Measurements from ENCODE around the gene MAGEB16.

MAGEB16 gene

DNA sequence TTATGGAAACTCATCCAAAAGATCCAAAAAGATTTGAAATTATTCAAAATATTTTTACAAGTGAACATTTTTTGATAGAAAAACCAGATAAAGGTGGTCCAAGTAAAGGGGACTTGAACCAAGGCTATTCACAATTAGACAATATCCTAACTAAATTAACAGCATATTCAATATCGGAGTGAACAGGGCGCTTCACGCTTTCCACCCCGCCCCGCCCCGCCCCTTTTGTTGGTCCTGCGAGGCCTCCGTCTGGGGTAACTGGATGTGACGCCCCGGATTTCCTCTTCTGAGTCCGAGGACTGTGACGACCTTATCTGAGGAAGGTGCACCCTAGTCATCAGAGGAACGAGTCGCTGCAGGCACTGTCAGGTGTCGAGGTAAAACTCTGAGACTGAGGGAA lies at the start of gene MAGEB16:
Gene MAGEB16, plus strand, starts transcription at position 301 of the 400 bp plus-strand sequence. CDS start 3,855 bp downstream, outside the sequence.
- no peak for DNase-seq (ENCODE audit: low read depth in 2 of 2)

DNA sequence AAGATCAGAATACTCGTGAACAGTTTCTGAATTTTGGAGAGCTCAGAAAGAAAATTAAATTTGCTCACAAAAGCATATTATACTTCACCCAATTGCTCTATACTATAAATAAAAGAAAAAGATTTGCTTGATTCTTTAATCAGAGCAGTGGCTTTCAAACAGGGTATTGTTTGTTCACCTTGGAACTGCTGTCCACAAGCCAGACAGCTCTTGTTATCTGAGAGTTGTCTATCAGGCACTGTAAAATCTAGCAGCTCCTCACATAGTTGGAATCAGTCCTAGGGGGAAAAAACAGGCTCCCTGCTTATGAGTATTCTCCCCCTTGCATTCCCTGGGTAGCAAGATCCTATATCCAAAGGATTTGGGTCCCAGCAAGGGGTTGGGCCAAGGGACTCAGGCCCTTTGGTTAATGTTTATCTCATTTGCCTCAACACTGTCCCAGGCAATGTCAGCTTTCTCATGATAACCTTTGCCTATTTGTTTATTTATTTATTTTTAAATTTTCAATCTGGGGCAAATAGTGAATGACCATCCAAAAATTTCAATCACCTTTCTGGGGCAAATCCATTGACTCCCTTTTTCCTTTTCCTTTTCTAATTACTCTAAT lies 24.1 kb upstream of the MAGEB16 start:
- DNase-seq (ENCODE audit: low read depth in 2 of 2), result no peak

DNA sequence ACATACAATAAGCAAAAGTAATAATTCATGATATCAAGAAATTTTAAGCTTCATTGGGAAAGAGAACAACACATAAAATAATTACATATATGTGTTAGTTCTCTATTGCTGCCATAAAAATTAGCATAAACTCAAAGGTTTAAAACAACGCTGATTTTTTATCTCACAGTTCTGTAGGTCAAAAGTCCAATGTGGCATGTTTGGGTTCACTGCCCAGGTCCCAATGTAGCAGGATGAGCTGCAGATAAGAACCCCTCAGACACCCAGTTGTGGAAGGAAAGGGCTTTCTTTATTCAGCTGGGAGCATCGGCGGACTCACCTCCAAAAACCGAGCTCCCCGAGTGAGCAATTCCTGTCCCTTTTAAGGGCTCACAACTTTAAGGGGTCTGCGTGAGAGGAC lies 13.1 kb upstream of the MAGEB16 start:
- DNase-seq (ENCODE audit: low read depth in 2 of 2), result no peak

DNA sequence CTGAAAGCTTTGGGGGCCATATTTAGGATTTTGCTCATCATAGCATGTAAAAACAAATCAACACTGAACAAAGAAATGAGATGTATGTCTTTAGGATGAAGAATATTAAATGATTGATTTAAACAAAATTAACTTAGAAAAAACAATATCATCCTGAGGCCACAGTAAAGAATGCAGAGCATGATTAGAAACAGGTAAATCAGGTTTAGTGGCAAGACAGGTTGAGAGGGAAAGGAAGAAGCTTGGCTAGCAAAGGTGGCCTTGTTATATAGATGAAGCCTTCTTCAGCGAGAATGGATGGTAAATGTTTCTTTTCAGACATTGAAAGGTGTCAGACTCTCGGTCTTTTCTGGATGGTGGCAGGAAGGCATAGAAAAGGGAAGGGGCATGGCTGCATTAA lies 11.9 kb upstream of the MAGEB16 start:
- no peak for DNase-seq (ENCODE audit: low read depth in 2 of 2)

DNA sequence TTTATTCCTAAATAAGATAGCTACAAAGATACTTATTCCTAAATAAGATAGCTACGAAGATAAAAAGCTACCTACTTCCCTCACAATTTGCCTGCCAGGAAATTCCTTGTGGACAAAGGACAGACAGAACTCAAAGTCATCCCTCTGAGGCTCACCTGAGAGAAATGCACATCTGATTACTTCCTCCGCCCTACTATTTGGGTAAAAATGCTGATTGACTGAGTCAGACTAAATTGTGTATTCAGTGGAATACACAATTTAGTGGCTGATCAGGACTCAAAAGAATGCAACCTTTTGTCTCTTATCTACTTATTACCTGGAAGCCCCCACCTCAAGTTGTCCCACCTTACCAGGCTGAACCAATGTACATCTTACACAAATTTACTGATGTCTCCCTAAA lies 10.3 kb upstream of the MAGEB16 start:
- DNase-seq (ENCODE audit: low read depth in 2 of 2), result no peak

DNA sequence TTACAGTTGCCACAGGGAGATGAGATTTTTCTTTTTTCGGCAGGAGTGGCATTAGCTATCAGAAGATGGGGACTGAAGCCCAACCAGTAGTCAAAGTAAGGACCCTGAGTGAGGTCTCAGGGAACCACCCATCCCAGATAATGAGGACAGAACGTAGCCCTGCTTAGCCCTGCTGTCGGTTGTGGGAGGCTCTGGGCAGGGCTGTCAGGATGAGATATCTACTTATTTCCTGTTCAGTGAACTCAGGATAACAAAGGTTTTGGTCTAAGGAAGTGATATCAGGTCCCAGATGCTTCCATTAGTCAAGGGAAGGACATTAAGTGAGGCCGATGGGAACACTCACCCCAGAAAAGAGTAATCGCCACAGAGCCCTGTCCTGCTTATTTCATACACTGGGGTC lies 2.3 kb downstream of the MAGEB16 start:
- no peak for DNase-seq (ENCODE audit: low read depth in 2 of 2)

DNA sequence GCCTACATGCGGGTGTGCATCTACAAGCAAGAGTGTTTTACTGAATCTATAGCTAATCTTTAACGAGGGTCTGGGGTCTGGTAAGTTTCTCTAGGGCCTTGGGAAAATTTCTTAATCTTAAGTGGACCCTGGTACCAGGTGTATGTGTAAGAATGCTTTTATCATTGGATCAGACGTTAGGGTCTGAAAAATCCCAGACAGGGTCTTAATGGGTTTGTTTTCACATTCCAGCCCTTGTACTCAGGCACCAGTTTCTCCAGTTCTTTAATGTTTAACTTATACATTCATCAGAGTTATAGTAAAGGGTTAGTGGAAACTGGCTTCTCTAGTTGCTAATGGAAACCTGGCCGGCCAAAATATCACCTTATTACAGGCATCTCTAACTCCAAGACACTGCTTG lies 11.6 kb downstream of the MAGEB16 start:
- DNase-seq (ENCODE audit: low read depth in 2 of 2), result no peak

DNA sequence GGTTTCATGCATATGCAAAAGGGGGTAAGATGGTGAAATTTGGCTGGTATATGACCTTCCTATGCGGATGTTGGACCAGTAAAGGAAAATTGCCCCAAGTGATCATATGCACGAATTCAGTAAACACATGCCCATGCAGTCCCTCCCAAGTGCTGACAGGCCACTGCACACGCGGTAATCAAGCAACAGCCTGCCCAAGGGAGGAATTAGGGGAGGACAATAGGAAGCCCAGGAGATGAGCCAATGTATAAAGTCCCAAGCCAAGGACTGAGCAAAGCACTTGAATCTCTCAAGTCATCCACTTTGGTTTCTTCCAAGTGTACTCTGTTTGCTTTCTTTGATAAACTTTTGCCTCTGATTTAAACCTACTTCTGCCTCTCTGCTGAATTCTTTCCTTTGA lies 21.1 kb downstream of the MAGEB16 start:
- no peak for DNase-seq (ENCODE audit: low read depth in 2 of 2)

DNA sequence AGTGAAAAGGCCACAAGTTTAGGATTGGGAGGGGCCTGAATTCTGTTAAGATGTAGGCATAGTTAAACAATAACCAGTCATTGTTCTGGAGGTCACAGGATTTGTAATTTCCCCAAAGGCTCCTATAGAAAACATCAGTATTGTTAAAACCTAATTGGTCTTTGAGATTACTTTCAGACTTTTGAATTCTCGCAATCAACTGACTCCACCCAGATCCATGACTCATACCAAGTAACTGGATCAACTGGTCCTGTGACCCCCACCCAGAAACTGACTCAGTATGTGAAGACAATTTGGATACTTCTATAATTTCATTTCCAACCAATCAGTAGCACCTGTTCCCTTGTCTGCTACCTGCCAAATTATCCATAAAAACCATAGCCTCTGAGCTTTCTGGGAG lies 28.4 kb downstream of the MAGEB16 start:
- no peak for DNase-seq (ENCODE audit: low read depth in 2 of 2)

DNA sequence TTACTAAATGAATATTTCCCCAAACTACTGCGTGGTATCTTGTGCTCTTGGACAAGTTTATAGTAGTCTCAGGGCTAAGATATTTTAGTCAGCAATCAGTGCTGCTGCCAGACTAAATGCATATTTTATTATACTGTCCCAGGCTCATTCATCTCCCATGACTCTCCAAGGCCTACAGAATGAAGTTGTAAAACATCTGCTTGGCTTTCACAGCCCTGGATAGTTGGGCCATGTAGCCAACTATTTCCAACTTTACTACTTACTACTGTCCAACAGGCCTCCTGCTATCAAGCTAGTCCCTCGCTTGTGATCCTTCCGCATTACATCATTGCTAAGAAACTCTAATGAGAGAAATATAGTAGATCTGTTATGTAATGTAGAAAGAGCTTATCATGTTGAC lies 31.4 kb downstream of the MAGEB16 start:
- DNase-seq (ENCODE audit: low read depth in 2 of 2), result no peak

DNA sequence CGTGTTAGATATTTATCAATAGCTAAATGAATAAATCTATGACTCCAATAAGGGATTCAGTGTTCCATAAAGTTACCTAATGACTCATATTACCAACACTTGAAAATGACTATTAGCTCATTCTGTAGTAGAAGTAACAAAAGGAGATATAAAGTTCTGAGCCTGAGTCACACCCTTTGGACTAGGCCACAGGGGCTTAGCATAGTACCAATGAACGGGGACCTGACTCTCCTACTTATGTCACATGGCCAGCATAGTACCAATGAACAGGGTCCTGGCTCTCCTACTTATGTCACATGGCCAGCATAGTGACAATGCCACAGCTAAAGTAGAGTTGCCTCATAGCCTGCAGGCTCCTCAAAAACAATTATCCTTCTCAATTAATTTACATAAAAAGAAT lies 43.7 kb downstream of the MAGEB16 start:
- DNase-seq (ENCODE audit: low read depth in 2 of 2), result no peak

DNA sequence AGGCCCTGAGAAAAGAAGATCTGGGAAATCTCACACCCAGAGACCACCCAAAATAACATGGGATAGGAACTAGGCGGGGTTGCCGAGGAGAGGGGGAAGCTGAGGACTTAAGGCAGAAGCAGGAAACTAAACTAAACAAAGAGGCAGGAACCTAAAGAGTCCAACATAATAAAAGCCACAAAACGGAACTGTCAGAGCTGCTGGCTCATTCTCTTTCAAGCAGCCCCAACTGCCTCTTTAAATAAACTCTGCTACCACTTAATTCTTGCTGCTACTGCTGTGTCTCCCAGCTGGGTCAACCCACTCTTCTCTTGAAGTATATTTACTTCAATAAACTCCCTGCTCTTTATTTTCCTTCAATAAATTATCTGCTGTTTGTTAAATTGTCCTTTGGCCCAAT lies 44.5 kb downstream of the MAGEB16 start:
- no peak for DNase-seq (ENCODE audit: low read depth in 2 of 2)

DNA sequence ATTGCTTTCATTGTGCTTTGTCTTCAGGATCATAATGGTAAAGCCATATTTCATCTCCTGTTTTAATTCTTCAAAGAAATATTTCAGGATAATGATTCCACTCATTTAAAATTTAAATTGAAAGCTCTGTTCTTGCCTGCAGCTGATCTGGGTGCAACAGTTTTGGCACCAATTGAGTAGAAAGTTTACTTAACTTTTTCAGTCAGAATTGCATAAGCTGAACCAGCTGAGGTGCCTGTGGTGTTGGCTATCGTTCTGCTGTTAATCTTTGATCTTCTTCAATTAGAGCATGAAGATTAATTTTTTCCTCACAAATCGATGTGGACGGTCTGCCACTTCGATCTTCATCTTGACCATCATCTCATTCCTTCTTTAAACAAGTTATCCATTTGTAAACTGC lies 49.6 kb downstream of the MAGEB16 start:
- DNase-seq (ENCODE audit: low read depth in 2 of 2), result no peak

All from stimulated activated CD8-positive, alpha-beta memory T cell treated with anti-CD3 and anti-CD28 coated beads, Interleukin-7, amount 100 ng/mL, for 1 hour (primary cell).